ENCODE data around the gene CHI3L2.

CHI3L2 gene

DNA sequence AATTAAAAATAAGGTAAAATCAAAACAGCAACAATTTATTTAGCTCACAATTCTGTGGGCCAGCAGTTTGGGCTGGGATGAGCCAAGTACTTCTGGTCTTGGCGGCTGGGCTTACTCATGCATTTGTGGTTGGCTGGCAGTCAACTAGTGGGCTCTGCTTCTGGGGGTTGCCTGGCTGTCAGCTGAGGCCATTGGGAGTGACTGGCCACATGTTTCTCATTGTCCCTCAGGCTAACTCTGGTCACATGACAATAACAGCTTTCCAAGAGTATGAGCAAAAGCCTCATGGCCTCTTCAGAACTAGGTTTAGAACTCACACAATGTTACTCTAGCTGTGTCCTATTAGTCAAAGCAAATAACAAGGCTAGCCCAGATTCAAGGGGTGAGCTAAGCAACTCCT lies 47.6 kb downstream of the CHI3L2 start:
- no peak for DNase-seq (ENCODE audit: extremely low spot score)
- POLR2A ChIA-PET, result no interaction called here
- TF ChIP-seq FOXM1 (IDR thresholded peaks at IDR 0.05; ENCODE audit: borderline replicate concordance) (no peak), NFRKB (IDR thresholded peaks at IDR 0.05) (no peak), FOXA1 (IDR thresholded peaks at IDR 0.05) (no peak), SUZ12 (IDR thresholded peaks at IDR 0.05) (no peak), SP1 (IDR thresholded peaks at IDR 0.05) (no peak), FOXK2 (IDR thresholded peaks at IDR 0.05) (no peak), ZNF384 (IDR thresholded peaks at IDR 0.05) (no peak), BHLHE40 (IDR thresholded peaks at IDR 0.05; ENCODE audit: borderline replicate concordance) (no peak), L3MBTL2 (conservative IDR thresholded peaks at IDR 0.05) (no peak), HDGF (IDR thresholded peaks at IDR 0.05; ENCODE audit: borderline replicate concordance) (no peak), TARDBP (IDR thresholded peaks at IDR 0.05) (no peak), ARNT (IDR thresholded peaks at IDR 0.05) (no peak), LEF1 (IDR thresholded peaks at IDR 0.05; ENCODE audit: borderline replicate concordance) (no peak), CTBP1 (IDR thresholded peaks at IDR 0.05; ENCODE audit: borderline replicate concordance) (no peak)
- TF ChIP-seq, protein P1, sequence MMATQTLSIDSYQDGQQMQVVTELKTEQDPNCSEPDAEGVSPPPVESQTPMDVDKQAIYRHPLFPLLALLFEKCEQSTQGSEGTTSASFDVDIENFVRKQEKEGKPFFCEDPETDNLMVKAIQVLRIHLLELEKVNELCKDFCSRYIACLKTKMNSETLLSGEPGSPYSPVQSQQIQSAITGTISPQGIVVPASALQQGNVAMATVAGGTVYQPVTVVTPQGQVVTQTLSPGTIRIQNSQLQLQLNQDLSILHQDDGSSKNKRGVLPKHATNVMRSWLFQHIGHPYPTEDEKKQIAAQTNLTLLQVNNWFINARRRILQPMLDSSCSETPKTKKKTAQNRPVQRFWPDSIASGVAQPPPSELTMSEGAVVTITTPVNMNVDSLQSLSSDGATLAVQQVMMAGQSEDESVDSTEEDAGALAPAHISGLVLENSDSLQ (IDR thresholded peaks at IDR 0.05), result no peak
- CTCF ChIA-PET, result no interaction called here

DNA sequence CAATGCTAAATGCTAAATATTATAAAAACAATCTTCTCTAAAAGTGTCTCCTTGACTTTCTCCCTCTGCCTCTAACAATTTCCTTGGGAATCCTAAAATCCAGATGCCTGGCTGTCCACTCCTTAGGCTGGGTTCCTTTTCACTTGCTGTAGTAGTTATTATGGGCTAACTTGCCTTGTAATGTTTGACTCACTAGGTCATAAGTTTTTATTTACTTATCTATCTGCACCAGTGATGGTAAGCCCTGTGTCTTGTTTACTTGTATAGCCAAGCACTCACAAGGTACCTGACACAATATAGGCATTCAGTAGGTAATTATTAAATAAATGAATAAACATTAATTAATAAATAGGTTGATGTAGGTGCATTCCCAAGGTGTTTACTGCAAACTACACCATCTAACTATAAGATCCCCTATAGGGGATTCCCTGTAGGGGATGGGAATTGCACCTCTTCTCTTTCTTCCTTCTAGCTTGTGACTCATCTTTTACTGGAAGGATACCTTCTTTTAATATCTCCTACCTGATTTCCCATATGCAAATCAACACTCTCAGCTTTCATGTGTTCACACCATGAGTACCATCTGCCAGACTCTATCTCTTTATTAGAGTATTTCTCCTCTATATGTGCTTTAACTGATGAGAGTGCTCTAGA lies 48.4 kb downstream of the CHI3L2 start:
- no peak for DNase-seq (ENCODE audit: extremely low spot score)
- ChIA-PET POLR2A (no interaction called here), CTCF (no interaction called here)
- TF ChIP-seq, protein P1 (IDR thresholded peaks at IDR 0.05), result no peak
- TF ChIP-seq L3MBTL2 (conservative IDR thresholded peaks at IDR 0.05) (no peak), HDGF (IDR thresholded peaks at IDR 0.05; ENCODE audit: borderline replicate concordance) (no peak), NFRKB (IDR thresholded peaks at IDR 0.05) (no peak), ZNF384 (IDR thresholded peaks at IDR 0.05) (no peak), ELF4 (IDR thresholded peaks at IDR 0.05) (no peak), BHLHE40 (IDR thresholded peaks at IDR 0.05; ENCODE audit: borderline replicate concordance) (no peak), FOXM1 (IDR thresholded peaks at IDR 0.05; ENCODE audit: borderline replicate concordance) (no peak), FOXA1 (IDR thresholded peaks at IDR 0.05) (no peak), CTBP1 (IDR thresholded peaks at IDR 0.05; ENCODE audit: borderline replicate concordance) (no peak), SP1 (IDR thresholded peaks at IDR 0.05) (no peak), SUZ12 (IDR thresholded peaks at IDR 0.05) (no peak), TARDBP (IDR thresholded peaks at IDR 0.05) (no peak), LEF1 (IDR thresholded peaks at IDR 0.05; ENCODE audit: borderline replicate concordance) (no peak), FOXK2 (IDR thresholded peaks at IDR 0.05) (no peak), ARNT (IDR thresholded peaks at IDR 0.05) (no peak)

DNA sequence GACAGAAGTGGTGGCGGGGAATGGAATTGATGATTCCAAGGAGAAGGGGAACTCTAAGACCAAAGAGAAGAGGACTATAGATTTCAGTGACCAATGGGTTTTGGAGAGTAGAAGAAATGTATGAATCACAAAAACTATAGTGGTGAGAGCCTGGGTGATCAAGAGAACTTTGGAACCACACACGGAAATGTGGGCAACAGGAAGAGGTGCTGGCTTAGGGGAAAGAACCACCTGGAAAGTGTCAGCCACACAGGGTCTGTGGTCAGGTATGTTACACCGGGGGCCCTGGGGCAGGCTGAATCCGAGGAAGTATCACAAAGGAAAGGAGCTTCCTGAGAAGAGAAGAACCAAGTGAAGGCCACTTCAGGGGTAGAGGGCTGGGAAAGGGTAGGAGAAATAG lies 51.6 kb downstream of the CHI3L2 start:
- CTCF ChIA-PET, result no interaction called here
- POLR2A ChIA-PET, result no interaction called here
- TF ChIP-seq CTBP1 (IDR thresholded peaks at IDR 0.05; ENCODE audit: borderline replicate concordance) (no peak), FOXM1 (IDR thresholded peaks at IDR 0.05; ENCODE audit: borderline replicate concordance) (no peak), BHLHE40 (IDR thresholded peaks at IDR 0.05; ENCODE audit: borderline replicate concordance) (no peak), SUZ12 (IDR thresholded peaks at IDR 0.05) (no peak), FOXK2 (IDR thresholded peaks at IDR 0.05) (no peak), ZNF384 (IDR thresholded peaks at IDR 0.05) (no peak), HDGF (IDR thresholded peaks at IDR 0.05; ENCODE audit: borderline replicate concordance) (no peak), L3MBTL2 (conservative IDR thresholded peaks at IDR 0.05) (no peak), FOXA1 (IDR thresholded peaks at IDR 0.05) (no peak), TARDBP (IDR thresholded peaks at IDR 0.05) (no peak), NFRKB (IDR thresholded peaks at IDR 0.05) (no peak), ARNT (IDR thresholded peaks at IDR 0.05) (no peak), ELF4 (IDR thresholded peaks at IDR 0.05) (no peak), SP1 (IDR thresholded peaks at IDR 0.05) (no peak), LEF1 (IDR thresholded peaks at IDR 0.05; ENCODE audit: borderline replicate concordance) (no peak)
- TF ChIP-seq, protein P1 (IDR thresholded peaks at IDR 0.05), result no peak
- DNase-seq (ENCODE audit: extremely low spot score), result no peak

DNA sequence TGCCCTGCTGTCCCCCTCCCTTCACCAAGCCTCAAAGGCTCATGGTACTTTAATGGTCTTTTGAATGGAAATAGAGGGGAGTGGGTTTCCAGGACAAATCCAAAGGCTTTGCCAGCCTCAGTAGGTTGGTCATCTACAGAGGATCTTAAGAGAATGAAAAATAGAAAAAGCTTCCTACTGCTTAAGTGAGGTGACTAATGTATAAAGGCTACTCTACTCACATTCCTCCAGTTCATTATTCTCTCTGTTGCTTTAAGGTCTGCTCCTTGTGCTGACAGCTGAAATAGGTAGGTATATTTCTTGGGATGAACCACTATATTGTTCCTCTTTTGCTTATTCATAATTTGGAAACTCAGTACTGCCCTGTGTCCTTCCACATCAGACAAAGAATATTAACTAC lies 52.8 kb downstream of the CHI3L2 start:
- DNase-seq (ENCODE audit: extremely low spot score), result no peak
- TF ChIP-seq FOXK2 (IDR thresholded peaks at IDR 0.05) (no peak), ARNT (IDR thresholded peaks at IDR 0.05) (no peak), BHLHE40 (IDR thresholded peaks at IDR 0.05; ENCODE audit: borderline replicate concordance) (no peak), CTBP1 (IDR thresholded peaks at IDR 0.05; ENCODE audit: borderline replicate concordance) (no peak), SP1 (IDR thresholded peaks at IDR 0.05) (no peak), ZNF384 (IDR thresholded peaks at IDR 0.05) (no peak), LEF1 (IDR thresholded peaks at IDR 0.05; ENCODE audit: borderline replicate concordance) (no peak), L3MBTL2 (conservative IDR thresholded peaks at IDR 0.05) (no peak), TARDBP (IDR thresholded peaks at IDR 0.05) (no peak), ELF4 (IDR thresholded peaks at IDR 0.05) (no peak)
- CTCF ChIA-PET, result no interaction called here
- POLR2A ChIA-PET, result no interaction called here

DNA sequence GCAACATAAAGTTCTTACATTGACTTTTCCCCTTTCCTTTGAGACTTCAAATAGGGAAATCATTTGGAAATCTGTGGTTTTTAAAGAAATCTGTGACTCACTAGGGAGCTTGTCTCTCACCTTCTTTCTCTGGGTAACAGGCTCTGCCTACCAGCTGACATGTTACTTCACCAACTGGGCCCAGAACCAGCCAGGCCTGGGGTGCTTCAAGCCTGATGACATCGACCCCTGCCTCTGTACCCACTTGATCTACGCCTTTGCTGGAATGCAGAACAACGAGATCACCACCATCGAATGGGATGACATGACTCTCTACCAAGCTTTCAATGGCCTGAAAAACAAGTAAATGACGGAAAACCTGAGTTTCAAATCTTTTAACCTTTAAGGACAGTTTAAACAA lies 53.9 kb downstream of the CHI3L2 start:
- DNase-seq (ENCODE audit: extremely low spot score), result no peak
- CTCF ChIA-PET, result interaction anchor here (0.7 to 1.1 kb wide), 2 partner anchors 46 to 251 kb away, joined by 4 read pairs; no protein-coding TSS in a partner anchor
- TF ChIP-seq ARNT (IDR thresholded peaks at IDR 0.05) (no peak), FOXM1 (IDR thresholded peaks at IDR 0.05; ENCODE audit: borderline replicate concordance) (no peak), LEF1 (IDR thresholded peaks at IDR 0.05; ENCODE audit: borderline replicate concordance) (no peak), ELF4 (IDR thresholded peaks at IDR 0.05) (no peak), FOXK2 (IDR thresholded peaks at IDR 0.05) (no peak), FOXA1 (IDR thresholded peaks at IDR 0.05) (no peak), NFRKB (IDR thresholded peaks at IDR 0.05) (no peak), SP1 (IDR thresholded peaks at IDR 0.05) (no peak), L3MBTL2 (conservative IDR thresholded peaks at IDR 0.05) (no peak), TARDBP (IDR thresholded peaks at IDR 0.05) (no peak), HDGF (IDR thresholded peaks at IDR 0.05; ENCODE audit: borderline replicate concordance) (no peak), ZNF384 (IDR thresholded peaks at IDR 0.05) (no peak), CTBP1 (IDR thresholded peaks at IDR 0.05; ENCODE audit: borderline replicate concordance) (no peak), SUZ12 (IDR thresholded peaks at IDR 0.05) (no peak), BHLHE40 (IDR thresholded peaks at IDR 0.05; ENCODE audit: borderline replicate concordance) (no peak)
- TF ChIP-seq, protein P1 (IDR thresholded peaks at IDR 0.05), result no peak
- POLR2A ChIA-PET, result no interaction called here
